SK-N-MC (cell line): ENCODE measurements around the gene PPTC7.

Source experiments
- DNase-seq: peaks from one replicate; pipeline ENCODE4 v3.0.0-alpha.2; 2011; ENCODE audit warnings: low read depth, low spot score
- H3K27ac ChIP-seq: fragments of 200-600 bp; sonication (generic); 2 replicates; pipeline ENCODE4 v1.5.1; 2016; ENCODE audit warnings: mixed run types
- H3K36me3 ChIP-seq: fragments of 200-600 bp; sonication (generic); 2 replicates; pipeline ENCODE4 v1.6.1; 2017; ENCODE audit warnings: antibody characterized with exemption, low read length, mixed read lengths; ENCODE audit not compliant: insufficient read depth
- H3K4me3 ChIP-seq: fragments of 200-600 bp; sonication (generic); 2 replicates; pipeline ENCODE4 v1.5.1; 2016
- H3K9ac ChIP-seq: fragments of 200-600 bp; sonication (generic); 2 replicates; pipeline ENCODE4 v1.8.0; 2017; ENCODE audit warnings: mixed run types, mixed read lengths; ENCODE audit not compliant: insufficient read length
- H3K9me3 ChIP-seq: fragments of 200-600 bp; sonication (generic); 2 replicates; pipeline ENCODE4 v1.6.1; 2017; ENCODE audit warnings: low read depth, mild to moderate bottlenecking, antibody characterized with exemption, low read length, moderate library complexity, mixed read lengths
- EZH2 ChIP-seq: fragments of 200-600 bp; sonication (generic); IDR thresholded peaks from one replicate; pipeline ENCODE4 v1.6.1; 2017; ENCODE audit warnings: antibody characterized with exemption
- FOXP2 ChIP-seq: optimal IDR thresholded peaks from 2 replicates; pipeline ENCODE3; 2011; ENCODE audit warnings: mild to moderate bottlenecking, moderate library complexity; ENCODE audit not compliant: insufficient read depth; ENCODE audit errors: extremely low read length, control extremely low read depth
- POLR2AphosphoS5 ChIP-seq: IDR thresholded peaks from 2 replicates; pipeline ENCODE4 v1.6.1; 2012; ENCODE audit warnings: mild to moderate bottlenecking, low read depth, low read length, borderline replicate concordance

The PPTC7 gene

GRCh38 chr12:110498984-110499706 lies 84.0 kb downstream of the PPTC7 start:
- Histone ChIP-seq H3K27ac (peak overlapping the region; percentile 56), H3K4me3 (no peak overlapping the region; the same call in 1 of the 2 replicates), H3K9me3 (peaks cover 4% of the 10 kb centered on the region; the same call in 1 of the 2 replicates), H3K9ac (peak overlapping the region; percentile 66), H3K36me3 (peaks cover 33% of the 10 kb centered on the region)
- TF ChIP-seq EZH2, result no peak
- no peak for TF ChIP-seq FOXP2
- no peak for TF ChIP-seq POLR2AphosphoS5
- no peak for DNase-seq
